ENCODE measurements around the gene ATP10A.
"Not testable (repeated sequence)": the region's sequence is repeated elsewhere in the genome, so short reads cannot be mapped to it uniquely, and the experiment has no call there.

ATP10A gene

GRCh38 chr15:25773248-25773647 lies 89.9 kb downstream of the ATP10A start:
- no peak for DNase-seq (ENCODE audit: low read depth)

GRCh38 chr15:25772500-25772899 lies 90.6 kb downstream of the ATP10A start:
- DNase-seq (ENCODE audit: low read depth), result no peak

GRCh38 chr15:25771736-25772135 lies 91.4 kb downstream of the ATP10A start:
- not testable (repeated sequence) for DNase-seq (ENCODE audit: low read depth)

GRCh38 chr15:25771338-25771706 lies 91.8 kb downstream of the ATP10A start:
- DNase-seq (ENCODE audit: low read depth), result no peak

- DNase-seq (ENCODE audit: low read depth), result no peak
These were observed 92.3 kb downstream of the ATP10A start for GRCh38 chr15:25770618-25771337.

- no peak for DNase-seq (ENCODE audit: low read depth)
These were observed 93.1 kb downstream of the ATP10A start for GRCh38 chr15:25770031-25770430.

- no peak for DNase-seq (ENCODE audit: low read depth)
These were observed 94.9 kb downstream of the ATP10A start for GRCh38 chr15:25768271-25768670.

GRCh38 chr15:25767356-25768151 lies 95.6 kb downstream of the ATP10A start:
- DNase-seq (ENCODE audit: low read depth), result no peak

GRCh38 chr15:25766417-25766816 lies 96.7 kb downstream of the ATP10A start:
- no peak for DNase-seq (ENCODE audit: low read depth)

GRCh38 chr15:25764980-25765735 lies 98.0 kb downstream of the ATP10A start:
- DNase-seq (ENCODE audit: low read depth), result no peak

- no peak for DNase-seq (ENCODE audit: low read depth)
These were observed 99.2 kb downstream of the ATP10A start for GRCh38 chr15:25763954-25764353.

- no peak for DNase-seq (ENCODE audit: low read depth)
These were observed 99.8 kb downstream of the ATP10A start for GRCh38 chr15:25763331-25763751.

- DNase-seq (ENCODE audit: low read depth), result no peak
These were observed 101.0 kb downstream of the ATP10A start for GRCh38 chr15:25761971-25762662.

- DNase-seq (ENCODE audit: low read depth), result no peak
These were observed 103.7 kb downstream of the ATP10A start for GRCh38 chr15:25759421-25759820.

- DNase-seq (ENCODE audit: low read depth), result not testable (repeated sequence)
These were observed 104.5 kb downstream of the ATP10A start for GRCh38 chr15:25758612-25759011.

GRCh38 chr15:25743548-25744275 lies 119.4 kb downstream of the ATP10A start:
- DNase-seq (ENCODE audit: low read depth), result no peak

GRCh38 chr15:25742776-25743547 lies 120.2 kb downstream of the ATP10A start:
- no peak for DNase-seq (ENCODE audit: low read depth)

GRCh38 chr15:25742041-25742730 lies 120.9 kb downstream of the ATP10A start:
- DNase-seq (ENCODE audit: low read depth), result no peak

- no peak for DNase-seq (ENCODE audit: low read depth)
These were observed 121.9 kb downstream of the ATP10A start for GRCh38 chr15:25741256-25741580.

Data from T follicular helper cell (primary cell).